OCI-LY7 (cell line): Measurements from ENCODE around the gene STX16. TPM values are rescaled to one million over a fixed set of nuclear protein-coding genes. Genes with fewer than 3 reads are reported as not detected.

Source experiments
- BruUV-seq: library from RNA; stranded (reverse); fragments of 400-500 nt; replicated peaks from 2 replicates; lab custom pipeline; 2021; lab: Mats Ljungman, UMichigan
- CTCF ChIA-PET: fragments of 300-600 bp; sonication (Branson Sonifier 250); formaldehyde crosslinking; loops from one replicate; lab custom pipeline; 2022; ENCODE audit warnings: antibody characterized with exemption; ENCODE audit not compliant: unreplicated experiment; lab: Charles Lee
- POLR2A ChIA-PET: fragments of 300-600 bp; sonication (Branson Sonifier 250); formaldehyde crosslinking; loops from one replicate; lab custom pipeline; 2022; ENCODE audit warnings: antibody characterized with exemption; lab: Charles Lee
- DNase-seq: peaks from one replicate; pipeline ENCODE4 v3.0.0-alpha.2; 2015; ENCODE audit warnings: low spot score
- H2AFZ ChIP-seq: fragments of 200-600 bp; sonication (generic), shearing (Covaris generic); 2 replicates; pipeline ENCODE4 v1.6.1; 2014; ENCODE audit warnings: mild to moderate bottlenecking, antibody characterized with exemption, low read length, moderate library complexity
- H3K27ac ChIP-seq: fragments of 200-600 bp; sonication (generic); 2 replicates; pipeline ENCODE4 v1.5.1; 2014; ENCODE audit warnings: mixed run types, low read depth, mild to moderate bottlenecking, moderate library complexity, low read length, inconsistent platforms; ENCODE audit not compliant: poor library complexity, severe bottlenecking
- H3K36me3 ChIP-seq: fragments of 200-600 bp; sonication (generic); 2 replicates; pipeline ENCODE4 v1.6.1; 2014; ENCODE audit warnings: mild to moderate bottlenecking, antibody characterized with exemption, low read length, moderate library complexity, mixed read lengths; ENCODE audit not compliant: insufficient read depth
- H3K4me1 ChIP-seq: fragments of 200-600 bp; sonication (generic); 2 replicates; pipeline ENCODE4 v1.5.1; 2014; ENCODE audit warnings: mild to moderate bottlenecking, low read length; ENCODE audit not compliant: insufficient read depth, poor library complexity, severe bottlenecking
- H3K4me2 ChIP-seq: fragments of 200-600 bp; sonication (generic); 2 replicates; pipeline ENCODE4 v1.6.1; 2014; ENCODE audit warnings: mild to moderate bottlenecking, low read length
- H3K4me3 ChIP-seq: fragments of 200-600 bp; sonication (generic); 2 replicates; pipeline ENCODE4 v1.5.1; 2014; ENCODE audit warnings: mild to moderate bottlenecking, low read depth, low read length; ENCODE audit not compliant: poor library complexity, severe bottlenecking
- H3K79me2 ChIP-seq: fragments of 200-600 bp; sonication (generic); 2 replicates; pipeline ENCODE4 v1.6.1; 2016; ENCODE audit warnings: low read depth, mild to moderate bottlenecking, low read length, moderate library complexity, mixed read lengths; ENCODE audit not compliant: insufficient read depth
- H3K9me2 ChIP-seq: fragments of 200-600 bp; sonication (generic); 2 replicates; pipeline ENCODE4 v1.6.1; 2016; ENCODE audit warnings: mild to moderate bottlenecking, low read length, mixed read lengths; ENCODE audit not compliant: insufficient read depth
- H3K9me3 ChIP-seq: fragments of 200-600 bp; sonication (generic); 2 replicates; pipeline ENCODE4 v1.6.1; 2014; ENCODE audit warnings: mild to moderate bottlenecking, mixed run types, low read length, mixed read lengths
- H4K20me1 ChIP-seq: fragments of 200-600 bp; sonication (generic); 2 replicates; pipeline ENCODE4 v1.6.1; 2014; ENCODE audit warnings: mild to moderate bottlenecking, antibody characterized with exemption, low read length, moderate library complexity, mixed read lengths; ENCODE audit not compliant: insufficient read depth
- CTCF ChIP-seq: fragments of 200-600 bp; sonication (generic); conservative IDR thresholded peaks from 2 replicates; pipeline ENCODE4 v1.5.1; 2014; ENCODE audit warnings: mild to moderate bottlenecking, antibody characterized with exemption, low read length, moderate library complexity, mixed read lengths
- EZH2phosphoT487 ChIP-seq: fragments of 200-600 bp; sonication (generic); IDR thresholded peaks from 2 replicates; pipeline ENCODE4 v1.6.1; 2018; ENCODE audit warnings: low read depth, borderline replicate concordance, mild to moderate bottlenecking, mixed run types, antibody characterized with exemption, low read length, moderate library complexity, mixed read lengths
- intact Hi-C: fragments of 100-400 bp; cut with micrococcal nuclease; formaldehyde crosslinking; loops from one replicate; pipeline ENCODE4 v1.10.0; 2022; ENCODE audit not compliant: unreplicated experiment
- total RNA-seq, 2 experiments: library from RNA; depleted of rRNA in 1 of 2; stranded (reverse); fragments of >200 nt in 1 of 2; shearing (Covaris generic) in 1 of 2; gene quantifications; 2 replicates each; pipeline ENCODE4 v1.2.3, GENCODE V29; 2014 to 2022

The STX16 gene
- total RNA-seq, 2 experiments from 2014 or later, result 48.2 to 89.5 TPM

- BruUV-seq, result no TSS peak
- H3K79me2 ChIP-seq, result peaks cover 23% of the 10 kb centered on the region; the same call in 1 of the 2 replicates
- peaks cover 67% of the 10 kb centered on the region for H3K36me3 ChIP-seq
- peak; percentile 76 for DNase-seq
- H3K9me3 ChIP-seq, result no peaks in the 10 kb centered on the region
- H3K9me2 ChIP-seq, result no peaks in the 10 kb centered on the region
- ChIA-PET CTCF (no interaction called here), POLR2A (interaction anchor here (0.6 to 1.3 kb wide), 4 partner anchors 9 to 253 kb away, joined by 4 to 11 read pairs (median 6); no protein-coding TSS in a partner anchor)
- H3K4me1 ChIP-seq, result peaks cover 26% of the 10 kb centered on the region
- TF ChIP-seq CTCF (no peak), EZH2phosphoT487 (no peak)
- peak overlapping the region; percentile 62 for H3K4me2 ChIP-seq
- H3K27ac ChIP-seq, result peak overlapping the region; percentile 79
- H3K4me3 ChIP-seq, result peak overlapping the region; percentile 24
- intact Hi-C loops, result no loop called here
- H2AFZ ChIP-seq, result no peak overlapping the region
- H4K20me1 ChIP-seq, result peaks cover 49% of the 10 kb centered on the region
These were observed 18.4 kb downstream of the STX16 start for GRCh38 chr20:58669287-58670006.

GRCh38 chr20:58670102-58670501 lies 19.0 kb downstream of the STX16 start:
- Histone ChIP-seq H2AFZ (no peak overlapping the region), H3K4me1 (peaks cover 26% of the 10 kb centered on the region), H3K4me3 (peak overlapping the region; percentile 24), H3K9me2 (no peaks in the 10 kb centered on the region), H3K36me3 (peaks cover 72% of the 10 kb centered on the region), H3K9me3 (no peaks in the 10 kb centered on the region), H3K4me2 (peak overlapping the region; percentile 62), H3K79me2 (peaks cover 16% of the 10 kb centered on the region; the same call in 1 of the 2 replicates), H4K20me1 (peaks cover 43% of the 10 kb centered on the region), H3K27ac (peak overlapping the region; percentile 79)
- intact Hi-C loops, result no loop called here
- ChIA-PET CTCF (no interaction called here), POLR2A (interaction anchor here (0.6 to 1.3 kb wide), 3 partner anchors 10 to 254 kb away, joined by 4 to 11 read pairs (median 7); no protein-coding TSS in a partner anchor)
- BruUV-seq, result no TSS peak
- TF ChIP-seq EZH2phosphoT487 (no peak), CTCF (no peak)
- DNase-seq, result no peak

- intact Hi-C loops, result no loop called here
- H3K4me3 ChIP-seq, result no peak overlapping the region
- no peak overlapping the region for H3K4me2 ChIP-seq
- H3K27ac ChIP-seq, result no peak overlapping the region
- peaks cover 11% of the 10 kb centered on the region; the same call in 1 of the 2 replicates for H3K79me2 ChIP-seq
- peaks cover 43% of the 10 kb centered on the region for H4K20me1 ChIP-seq
- no peak for DNase-seq
- BruUV-seq, result no TSS peak
- no peaks in the 10 kb centered on the region for H3K9me3 ChIP-seq
- POLR2A ChIA-PET, result interaction anchor here (2.9 kb wide), 1 partner anchor 12 kb away, joined by 8 read pairs; no protein-coding TSS in a partner anchor
- H3K4me1 ChIP-seq, result peaks cover 26% of the 10 kb centered on the region
- CTCF ChIA-PET, result no interaction called here
- no peaks in the 10 kb centered on the region for H3K9me2 ChIP-seq
- H2AFZ ChIP-seq, result no peak overlapping the region
- peaks cover 77% of the 10 kb centered on the region for H3K36me3 ChIP-seq
- TF ChIP-seq EZH2phosphoT487 (no peak), CTCF (no peak)
These were observed 19.6 kb downstream of the STX16 start for GRCh38 chr20:58670659-58671058.
